Measurements from ENCODE around the gene SLC34A3. TPM values are rescaled to one million over a fixed set of nuclear protein-coding genes. Genes with fewer than 3 reads are reported as not detected.

The SLC34A3 gene
- total RNA-seq, 1 experiment from 2014 or later, result 0.13 TPM

GRCh38 chr9:137200311-137201204, 30.1 kb upstream of the SLC34A3 start, which contains the start of gene TPRN (continued):
- peak; percentile 91 for TF ChIP-seq SP1 (CRISPR knock-in tag; conservative IDR thresholded peaks at IDR 0.05)
- TF ChIP-seq FOXP4 (CRISPR knock-in tag; IDR thresholded peaks at IDR 0.05), result 0 out of 2 replicates have a peak, but pooled peaks have one; percentile 29

- Mint-ChIP-seq H3K27me3 (ENCODE audit: low read depth) (no peaks in the 10 kb centered on the region), H3K4me1 (peaks cover 34% of the 10 kb centered on the region), H3K9me3 (no peaks in the 10 kb centered on the region), H3K36me3 (no peaks in the 10 kb centered on the region), H3K4me3 (peak overlapping the region; percentile 81), H3K27ac (peak overlapping the region; percentile 91)
- POLR2A ChIA-PET, result interaction anchor here (0.6 to 1.5 kb wide), 19 partner anchors 11 to 223 kb away, joined by 3 to 13 read pairs (median 5); partner anchors contain the start of genes ANAPC2, MAN1B1, NELFB and RNF208
- ATAC-seq, result peak; percentile 0; the same call in 1 of the 2 replicates
- TF ChIP-seq NFYB (CRISPR knock-in tag; conservative IDR thresholded peaks at IDR 0.05; ENCODE audit: low read depth) (no peak), KAT7 (CRISPR knock-in tag; IDR thresholded peaks at IDR 0.05; ENCODE audit: borderline replicate concordance) (0 out of 2 replicates have a peak, but pooled peaks have one; percentile 1), GRHL2 (CRISPR knock-in tag; IDR thresholded peaks at IDR 0.05; ENCODE audit: insufficient replicate concordance, severe bottlenecking) (no peak), ZNF423 (CRISPR knock-in tag; IDR thresholded peaks at IDR 0.05) (no peak), MLX (CRISPR knock-in tag; IDR thresholded peaks at IDR 0.05) (no peak), ERG (CRISPR knock-in tag; IDR thresholded peaks at IDR 0.05) (no peak), TCF7 (CRISPR knock-in tag; IDR thresholded peaks at IDR 0.05; ENCODE audit: low read depth) (no peak)
- TF ChIP-seq, protein P1, sequence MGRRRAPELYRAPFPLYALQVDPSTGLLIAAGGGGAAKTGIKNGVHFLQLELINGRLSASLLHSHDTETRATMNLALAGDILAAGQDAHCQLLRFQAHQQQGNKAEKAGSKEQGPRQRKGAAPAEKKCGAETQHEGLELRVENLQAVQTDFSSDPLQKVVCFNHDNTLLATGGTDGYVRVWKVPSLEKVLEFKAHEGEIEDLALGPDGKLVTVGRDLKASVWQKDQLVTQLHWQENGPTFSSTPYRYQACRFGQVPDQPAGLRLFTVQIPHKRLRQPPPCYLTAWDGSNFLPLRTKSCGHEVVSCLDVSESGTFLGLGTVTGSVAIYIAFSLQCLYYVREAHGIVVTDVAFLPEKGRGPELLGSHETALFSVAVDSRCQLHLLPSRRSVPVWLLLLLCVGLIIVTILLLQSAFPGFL (CRISPR knock-in tag; IDR thresholded peaks at IDR 0.05; ENCODE audit: borderline replicate concordance), result no peak
- TF ChIP-seq, protein P2, sequence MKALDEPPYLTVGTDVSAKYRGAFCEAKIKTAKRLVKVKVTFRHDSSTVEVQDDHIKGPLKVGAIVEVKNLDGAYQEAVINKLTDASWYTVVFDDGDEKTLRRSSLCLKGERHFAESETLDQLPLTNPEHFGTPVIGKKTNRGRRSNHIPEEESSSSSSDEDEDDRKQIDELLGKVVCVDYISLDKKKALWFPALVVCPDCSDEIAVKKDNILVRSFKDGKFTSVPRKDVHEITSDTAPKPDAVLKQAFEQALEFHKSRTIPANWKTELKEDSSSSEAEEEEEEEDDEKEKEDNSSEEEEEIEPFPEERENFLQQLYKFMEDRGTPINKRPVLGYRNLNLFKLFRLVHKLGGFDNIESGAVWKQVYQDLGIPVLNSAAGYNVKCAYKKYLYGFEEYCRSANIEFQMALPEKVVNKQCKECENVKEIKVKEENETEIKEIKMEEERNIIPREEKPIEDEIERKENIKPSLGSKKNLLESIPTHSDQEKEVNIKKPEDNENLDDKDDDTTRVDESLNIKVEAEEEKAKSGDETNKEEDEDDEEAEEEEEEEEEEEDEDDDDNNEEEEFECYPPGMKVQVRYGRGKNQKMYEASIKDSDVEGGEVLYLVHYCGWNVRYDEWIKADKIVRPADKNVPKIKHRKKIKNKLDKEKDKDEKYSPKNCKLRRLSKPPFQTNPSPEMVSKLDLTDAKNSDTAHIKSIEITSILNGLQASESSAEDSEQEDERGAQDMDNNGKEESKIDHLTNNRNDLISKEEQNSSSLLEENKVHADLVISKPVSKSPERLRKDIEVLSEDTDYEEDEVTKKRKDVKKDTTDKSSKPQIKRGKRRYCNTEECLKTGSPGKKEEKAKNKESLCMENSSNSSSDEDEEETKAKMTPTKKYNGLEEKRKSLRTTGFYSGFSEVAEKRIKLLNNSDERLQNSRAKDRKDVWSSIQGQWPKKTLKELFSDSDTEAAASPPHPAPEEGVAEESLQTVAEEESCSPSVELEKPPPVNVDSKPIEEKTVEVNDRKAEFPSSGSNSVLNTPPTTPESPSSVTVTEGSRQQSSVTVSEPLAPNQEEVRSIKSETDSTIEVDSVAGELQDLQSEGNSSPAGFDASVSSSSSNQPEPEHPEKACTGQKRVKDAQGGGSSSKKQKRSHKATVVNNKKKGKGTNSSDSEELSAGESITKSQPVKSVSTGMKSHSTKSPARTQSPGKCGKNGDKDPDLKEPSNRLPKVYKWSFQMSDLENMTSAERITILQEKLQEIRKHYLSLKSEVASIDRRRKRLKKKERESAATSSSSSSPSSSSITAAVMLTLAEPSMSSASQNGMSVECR (CRISPR knock-in tag; IDR thresholded peaks at IDR 0.05; ENCODE audit: borderline replicate concordance), result 0 out of 2 replicates have a peak, but pooled peaks have one; percentile 53
- TF ChIP-seq, protein P3, sequence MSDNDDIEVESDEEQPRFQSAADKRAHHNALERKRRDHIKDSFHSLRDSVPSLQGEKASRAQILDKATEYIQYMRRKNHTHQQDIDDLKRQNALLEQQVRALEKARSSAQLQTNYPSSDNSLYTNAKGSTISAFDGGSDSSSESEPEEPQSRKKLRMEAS (CRISPR knock-in tag; IDR thresholded peaks at IDR 0.05), result 0 out of 2 replicates have a peak, but pooled peaks have one; percentile 5
- DNase-seq (ENCODE audit: low spot score), result no peak
- CTCF ChIA-PET, result interaction anchor here (0.6 to 2.8 kb wide), 17 partner anchors 12 to 624 kb away, joined by 3 to 28 read pairs (median 5); partner anchors contain the start of genes AJM1, ANAPC2, CYSRT1 and ENTPD2
Measured at GRCh38 chr9:137201205-137201868, 29.4 kb upstream of the SLC34A3 start.

Measured in WTC11 (cell line).